GM23338 (cell line): ENCODE data around the gene ZNF592.

Experiments
- CREB1 ChIP-seq: fragments of 250-450 bp; sonication (Bioruptor Pico); IDR thresholded peaks from 2 replicates; pipeline ENCODE4 v1.5.0; 2020; ENCODE audit warnings: low read depth, mild to moderate bottlenecking, moderate library complexity
- EZH2 ChIP-seq: fragments of 200-600 bp; sonication (generic); IDR thresholded peaks from one replicate; pipeline ENCODE4 v1.8.0; 2017; ENCODE audit warnings: antibody characterized with exemption, mild to moderate bottlenecking, low read depth; ENCODE audit not compliant: unreplicated experiment
- EZH2phosphoT487 ChIP-seq: fragments of 200-600 bp; sonication (generic); IDR thresholded peaks from one replicate; pipeline ENCODE4 v1.8.1; 2018; ENCODE audit warnings: antibody characterized with exemption; ENCODE audit not compliant: unreplicated experiment
- JUNB ChIP-seq: IDR thresholded peaks from one replicate; pipeline ENCODE4 v1.6.1; 2016; ENCODE audit warnings: antibody characterized with exemption; ENCODE audit not compliant: unreplicated experiment
- POLR2AphosphoS5 ChIP-seq: IDR thresholded peaks from 2 replicates; pipeline ENCODE4 v1.6.1; 2016; ENCODE audit warnings: antibody characterized with exemption, low read depth
- STAT1 ChIP-seq: IDR thresholded peaks from one replicate; pipeline ENCODE4 v1.6.1; 2016; ENCODE audit warnings: antibody characterized with exemption; ENCODE audit not compliant: unreplicated experiment
- TF ChIP-seq, protein P1 (sequence below), 2 experiments: fragments of 200-600 bp in 1 of 2; sonication (generic) in 1 of 2; conservative IDR thresholded peaks; 2 replicates each; pipeline versions ENCODE4 v1.5.1 to v1.6.1; 2016 to 2017; ENCODE audit warnings: antibody characterized with exemption in 2 of 2, low read depth in 2 of 2, mild to moderate bottlenecking in 2 of 2, moderate library complexity in 1 of 2
- TF ChIP-seq, protein P2 (sequence below): IDR thresholded peaks from one replicate; pipeline ENCODE4 v1.6.1; 2018; ENCODE audit warnings: antibody characterized with exemption; ENCODE audit not compliant: unreplicated experiment

DNA sequence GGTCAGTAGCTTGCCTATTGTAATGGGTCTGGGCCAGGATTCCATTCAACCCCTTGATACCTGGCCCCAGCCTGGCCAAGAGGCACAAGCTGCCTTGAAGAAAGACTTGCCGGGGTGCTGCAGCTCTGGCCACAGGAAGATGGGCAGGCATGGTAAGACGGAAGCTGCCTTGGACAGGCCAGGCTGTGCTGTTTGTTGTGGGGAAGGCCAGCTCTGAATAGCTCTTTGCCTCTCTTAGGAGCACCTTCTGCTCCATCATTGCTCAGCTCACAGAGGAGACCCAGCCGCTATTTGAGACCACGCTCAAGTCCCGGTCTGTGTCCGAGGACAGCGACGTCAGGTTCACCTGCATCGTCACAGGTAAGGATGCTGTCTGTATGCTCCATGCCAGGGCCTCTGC is 78.9 kb downstream of the ZNF592 start:
- TF ChIP-seq, protein P1, sequence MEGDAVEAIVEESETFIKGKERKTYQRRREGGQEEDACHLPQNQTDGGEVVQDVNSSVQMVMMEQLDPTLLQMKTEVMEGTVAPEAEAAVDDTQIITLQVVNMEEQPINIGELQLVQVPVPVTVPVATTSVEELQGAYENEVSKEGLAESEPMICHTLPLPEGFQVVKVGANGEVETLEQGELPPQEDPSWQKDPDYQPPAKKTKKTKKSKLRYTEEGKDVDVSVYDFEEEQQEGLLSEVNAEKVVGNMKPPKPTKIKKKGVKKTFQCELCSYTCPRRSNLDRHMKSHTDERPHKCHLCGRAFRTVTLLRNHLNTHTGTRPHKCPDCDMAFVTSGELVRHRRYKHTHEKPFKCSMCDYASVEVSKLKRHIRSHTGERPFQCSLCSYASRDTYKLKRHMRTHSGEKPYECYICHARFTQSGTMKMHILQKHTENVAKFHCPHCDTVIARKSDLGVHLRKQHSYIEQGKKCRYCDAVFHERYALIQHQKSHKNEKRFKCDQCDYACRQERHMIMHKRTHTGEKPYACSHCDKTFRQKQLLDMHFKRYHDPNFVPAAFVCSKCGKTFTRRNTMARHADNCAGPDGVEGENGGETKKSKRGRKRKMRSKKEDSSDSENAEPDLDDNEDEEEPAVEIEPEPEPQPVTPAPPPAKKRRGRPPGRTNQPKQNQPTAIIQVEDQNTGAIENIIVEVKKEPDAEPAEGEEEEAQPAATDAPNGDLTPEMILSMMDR (conservative IDR thresholded peaks at IDR 0.05; ENCODE audit: low read depth in 2 of 2) = no peak
- TF ChIP-seq JUNB = no peak
- TF ChIP-seq POLR2AphosphoS5 = no peak
- TF ChIP-seq CREB1 (CRISPR knock-in tag) = no peak
- no peak for TF ChIP-seq EZH2
- no peak for TF ChIP-seq EZH2phosphoT487
- TF ChIP-seq STAT1 = no peak
- TF ChIP-seq, protein P2, sequence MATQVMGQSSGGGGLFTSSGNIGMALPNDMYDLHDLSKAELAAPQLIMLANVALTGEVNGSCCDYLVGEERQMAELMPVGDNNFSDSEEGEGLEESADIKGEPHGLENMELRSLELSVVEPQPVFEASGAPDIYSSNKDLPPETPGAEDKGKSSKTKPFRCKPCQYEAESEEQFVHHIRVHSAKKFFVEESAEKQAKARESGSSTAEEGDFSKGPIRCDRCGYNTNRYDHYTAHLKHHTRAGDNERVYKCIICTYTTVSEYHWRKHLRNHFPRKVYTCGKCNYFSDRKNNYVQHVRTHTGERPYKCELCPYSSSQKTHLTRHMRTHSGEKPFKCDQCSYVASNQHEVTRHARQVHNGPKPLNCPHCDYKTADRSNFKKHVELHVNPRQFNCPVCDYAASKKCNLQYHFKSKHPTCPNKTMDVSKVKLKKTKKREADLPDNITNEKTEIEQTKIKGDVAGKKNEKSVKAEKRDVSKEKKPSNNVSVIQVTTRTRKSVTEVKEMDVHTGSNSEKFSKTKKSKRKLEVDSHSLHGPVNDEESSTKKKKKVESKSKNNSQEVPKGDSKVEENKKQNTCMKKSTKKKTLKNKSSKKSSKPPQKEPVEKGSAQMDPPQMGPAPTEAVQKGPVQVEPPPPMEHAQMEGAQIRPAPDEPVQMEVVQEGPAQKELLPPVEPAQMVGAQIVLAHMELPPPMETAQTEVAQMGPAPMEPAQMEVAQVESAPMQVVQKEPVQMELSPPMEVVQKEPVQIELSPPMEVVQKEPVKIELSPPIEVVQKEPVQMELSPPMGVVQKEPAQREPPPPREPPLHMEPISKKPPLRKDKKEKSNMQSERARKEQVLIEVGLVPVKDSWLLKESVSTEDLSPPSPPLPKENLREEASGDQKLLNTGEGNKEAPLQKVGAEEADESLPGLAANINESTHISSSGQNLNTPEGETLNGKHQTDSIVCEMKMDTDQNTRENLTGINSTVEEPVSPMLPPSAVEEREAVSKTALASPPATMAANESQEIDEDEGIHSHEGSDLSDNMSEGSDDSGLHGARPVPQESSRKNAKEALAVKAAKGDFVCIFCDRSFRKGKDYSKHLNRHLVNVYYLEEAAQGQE = no peak
